ENCODE results near the gene TBX4.

The TBX4 gene

GRCh38 chr17:61412860-61413660 lies 39.2 kb upstream of the TBX4 start:
- DNase-seq (ENCODE audit: low read depth, low spot score), result no peak

DNA sequence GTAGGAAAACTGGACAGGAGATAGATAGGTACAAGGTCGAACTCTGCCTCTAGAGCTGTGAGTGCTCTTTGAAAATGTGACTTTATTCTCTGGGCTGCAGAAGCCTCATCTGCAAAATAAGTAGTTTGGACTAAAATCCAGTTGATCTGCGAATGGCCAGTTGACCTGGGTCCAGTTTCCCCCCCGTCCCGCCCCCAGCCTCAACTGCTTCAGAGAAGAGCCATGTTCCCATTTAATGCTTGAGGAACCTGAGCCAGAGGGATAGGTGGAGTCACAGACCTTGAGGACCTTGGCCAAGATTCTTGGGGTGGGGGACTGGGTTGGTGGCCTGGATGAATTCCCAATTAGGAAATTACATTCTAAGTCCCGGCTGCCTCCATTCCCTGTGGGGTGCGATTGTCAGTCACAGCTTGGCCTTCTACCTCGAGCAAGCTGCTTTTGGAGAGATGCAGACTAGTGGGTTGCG lies 38.5 kb upstream of the TBX4 start:
- DNase-seq (ENCODE audit: low read depth, low spot score), result no peak

DNA sequence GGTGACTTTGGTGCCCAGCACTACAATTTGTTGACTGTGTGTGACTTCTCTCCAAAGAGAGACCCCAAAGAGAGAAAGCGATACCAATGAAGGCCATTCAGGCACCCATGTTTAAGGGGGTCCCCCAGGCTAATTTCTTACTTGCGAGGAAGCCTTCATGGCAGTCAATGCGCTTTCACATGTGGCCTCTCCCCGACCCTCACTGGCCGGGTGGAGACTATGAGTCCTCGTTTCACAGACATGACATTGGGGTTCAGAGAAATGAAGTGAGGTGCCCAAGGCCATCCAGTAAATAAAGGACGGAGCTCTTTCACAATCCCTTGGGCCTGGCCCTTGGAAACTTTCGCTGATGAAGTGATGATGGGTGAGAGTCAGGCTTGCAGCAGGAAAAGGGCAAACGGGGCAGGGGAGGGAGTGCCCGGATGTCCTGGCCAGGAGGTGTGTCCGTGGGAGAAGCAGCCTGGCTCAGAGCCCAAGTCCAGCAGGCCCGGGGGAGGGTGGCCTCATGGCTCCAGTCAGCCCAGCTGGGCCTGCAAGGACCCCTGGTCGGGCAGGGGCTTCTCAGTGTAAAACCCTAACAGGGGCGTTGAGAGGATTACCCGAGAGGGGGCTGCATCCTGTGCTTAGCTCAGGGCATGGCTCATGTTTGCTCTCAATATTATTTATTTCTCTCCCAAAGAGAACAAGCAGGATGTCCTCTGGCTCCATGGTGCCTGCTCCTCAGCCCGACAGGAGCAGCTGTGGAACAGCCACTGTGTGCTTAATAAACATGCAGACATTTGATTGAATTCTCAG lies 37.9 kb upstream of the TBX4 start:
- DNase-seq (ENCODE audit: low read depth, low spot score), result no peak

- DNase-seq (ENCODE audit: low read depth, low spot score), result no peak
Measured at GRCh38 chr17:61414936-61415251, 37.3 kb upstream of the TBX4 start.

DNA sequence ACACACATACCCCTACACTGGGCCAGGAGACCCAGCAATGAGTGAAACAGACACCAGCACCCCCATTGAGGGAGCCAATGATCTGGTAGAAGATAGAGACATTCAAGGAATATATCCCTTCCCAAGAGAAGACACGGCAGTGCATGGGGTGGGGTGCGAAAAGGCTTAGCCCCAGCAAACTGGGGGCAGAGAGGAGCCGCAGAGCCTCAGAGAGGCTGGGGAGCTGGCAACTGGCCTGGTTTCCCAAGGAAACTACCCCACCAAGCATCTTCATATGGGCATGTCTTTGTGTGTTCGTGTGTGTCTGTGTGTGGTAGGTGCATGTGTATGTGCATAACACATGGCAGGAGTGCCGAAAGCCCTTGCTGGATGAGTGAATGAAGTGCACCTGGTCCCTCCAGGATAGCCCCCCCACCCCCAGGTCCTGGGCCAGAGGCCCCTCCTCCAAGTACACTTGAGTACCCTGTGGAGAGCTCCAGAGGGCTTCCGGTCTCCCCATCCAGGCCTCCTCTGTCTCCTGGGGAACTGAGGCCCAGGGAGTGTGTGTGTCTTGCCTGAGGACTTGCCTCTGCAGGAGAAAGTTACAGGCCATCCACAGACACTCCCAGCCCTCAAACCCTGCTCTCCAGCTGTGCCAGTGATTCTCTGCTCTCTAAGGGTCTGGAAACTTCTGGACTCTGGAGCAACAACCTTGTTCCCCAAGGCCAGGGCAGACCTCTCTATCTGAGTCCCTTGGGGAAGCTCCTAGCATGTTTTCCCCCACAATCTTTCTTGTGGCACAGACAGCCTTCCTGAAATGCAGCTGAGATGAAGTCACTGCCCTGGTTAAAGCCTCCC lies 36.6 kb upstream of the TBX4 start:
- DNase-seq (ENCODE audit: low read depth, low spot score), result no peak

DNA sequence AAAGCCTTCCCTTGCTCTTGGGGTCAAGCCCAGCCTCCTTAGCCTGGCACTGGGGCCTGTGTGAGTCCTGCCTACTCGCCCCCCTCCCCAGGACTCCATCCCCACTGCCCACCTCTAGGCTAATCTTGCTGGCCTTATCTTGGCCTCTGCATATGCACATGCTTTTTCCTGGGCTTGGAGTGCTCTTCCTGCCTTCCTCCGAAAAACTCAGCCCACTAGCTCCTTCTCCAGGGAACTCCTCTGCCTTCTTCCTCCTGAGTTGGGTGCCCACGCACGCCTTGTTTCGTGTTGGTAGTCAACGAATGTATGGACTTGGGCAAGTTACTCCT lies 36.0 kb upstream of the TBX4 start:
- DNase-seq (ENCODE audit: low read depth, low spot score), result no peak

- no peak for DNase-seq (ENCODE audit: low read depth, low spot score)
Measured at GRCh38 chr17:61416540-61417363, 35.5 kb upstream of the TBX4 start.

GRCh38 chr17:61418449-61418848 lies 33.8 kb upstream of the TBX4 start:
- no peak for DNase-seq (ENCODE audit: low read depth, low spot score)

- DNase-seq (ENCODE audit: low read depth, low spot score), result no peak
Measured at GRCh38 chr17:61419496-61420046, 32.7 kb upstream of the TBX4 start.

- no peak for DNase-seq (ENCODE audit: low read depth, low spot score)
Measured at GRCh38 chr17:61420052-61420451, 32.2 kb upstream of the TBX4 start.

DNA sequence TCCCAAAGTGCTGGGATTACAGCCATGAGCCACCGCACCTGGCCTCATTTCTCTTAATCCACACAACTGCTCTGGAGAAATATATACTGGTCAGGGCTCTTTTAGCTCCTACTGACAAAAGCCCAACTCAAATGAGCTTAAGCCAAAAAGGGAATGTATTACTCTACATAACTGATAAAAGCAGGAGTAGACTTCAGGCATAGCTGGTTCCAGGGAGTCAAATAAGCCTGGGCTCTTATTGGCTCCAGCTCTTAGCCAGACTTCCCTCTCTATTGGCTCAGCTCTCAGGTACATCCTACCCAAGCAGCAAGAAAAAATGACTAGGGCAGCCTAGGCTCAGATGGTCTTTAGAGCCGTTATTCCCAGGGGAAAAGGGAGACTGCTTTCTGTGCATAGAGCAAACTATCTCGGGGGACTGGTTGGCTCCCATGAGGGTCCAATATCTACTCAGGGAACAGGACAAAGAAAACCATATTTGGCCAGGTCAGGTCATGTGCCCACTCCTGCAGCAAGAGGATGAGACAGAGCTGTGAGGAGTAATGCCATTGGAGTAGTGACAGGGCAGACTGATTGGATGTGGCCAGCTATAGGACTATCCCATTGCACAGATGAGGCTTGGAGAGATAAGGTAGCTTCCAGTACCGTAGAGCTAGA lies 31.4 kb upstream of the TBX4 start:
- no peak for DNase-seq (ENCODE audit: low read depth, low spot score)

DNA sequence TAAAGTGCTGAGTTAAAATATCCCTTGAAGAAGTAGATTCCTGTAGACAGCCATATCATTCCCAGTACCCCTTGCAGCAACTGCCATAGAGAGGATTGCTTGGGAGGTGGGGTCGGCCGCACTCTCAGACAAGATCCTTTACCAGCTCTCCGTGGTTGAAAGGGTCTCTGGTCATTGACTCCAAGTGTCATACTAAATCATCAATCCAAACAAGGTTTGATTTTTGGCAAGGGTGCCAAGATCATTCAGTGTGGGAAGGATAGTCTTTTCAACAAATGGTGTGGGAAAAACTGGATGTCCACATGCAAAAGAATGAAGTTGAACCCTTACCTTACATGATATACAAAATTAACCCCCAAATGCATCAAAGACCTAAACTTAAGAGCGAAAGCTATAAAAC lies 30.8 kb upstream of the TBX4 start:
- no peak for DNase-seq (ENCODE audit: low read depth, low spot score)

GRCh38 chr17:61422116-61422799 lies 30.0 kb upstream of the TBX4 start:
- no peak for DNase-seq (ENCODE audit: low read depth, low spot score)

- no peak for DNase-seq (ENCODE audit: low read depth, low spot score)
Measured at GRCh38 chr17:61422869-61423268, 29.4 kb upstream of the TBX4 start.

GRCh38 chr17:61423967-61424649 lies 28.1 kb upstream of the TBX4 start:
- DNase-seq (ENCODE audit: low read depth, low spot score), result no peak

DNA sequence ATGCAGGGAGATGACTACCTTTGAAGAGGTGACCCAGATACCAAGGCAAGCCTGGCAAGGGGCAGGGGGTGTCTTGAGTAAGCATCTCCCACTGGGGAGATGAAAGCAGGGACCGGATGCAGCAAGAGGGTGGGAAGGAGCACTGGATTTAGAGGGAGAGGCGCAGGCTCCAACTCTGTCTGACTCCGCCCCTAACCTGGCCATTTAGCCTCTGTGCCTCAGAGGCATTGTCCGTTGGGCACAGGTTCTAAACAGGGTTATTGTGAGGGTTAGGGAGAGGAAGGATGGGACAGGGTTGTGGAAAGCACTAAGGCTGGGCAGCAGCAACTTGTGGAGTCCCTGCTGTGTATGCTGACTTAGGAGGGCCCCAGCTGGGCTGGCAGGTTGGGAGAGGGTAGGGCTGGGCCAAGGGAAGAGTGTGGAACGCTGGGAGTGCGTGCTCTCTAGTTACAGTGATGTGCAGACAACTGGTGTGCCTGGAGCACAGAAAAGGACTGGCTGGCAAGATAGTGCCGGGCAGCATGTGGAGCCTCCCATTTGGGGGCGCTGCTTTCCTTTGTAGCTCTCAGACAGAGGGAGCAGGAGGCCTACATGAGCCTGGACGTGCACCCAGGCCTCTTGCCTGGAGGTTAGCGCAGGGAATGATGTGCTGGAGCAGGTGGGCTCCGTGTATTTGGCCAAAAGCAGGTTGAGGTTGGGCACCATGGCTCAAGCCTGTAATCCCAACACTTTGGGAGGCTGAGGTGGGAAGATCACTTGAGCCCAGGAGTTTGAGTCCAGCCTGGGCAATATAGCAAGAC lies 26.3 kb upstream of the TBX4 start:
- no peak for DNase-seq (ENCODE audit: low read depth, low spot score)

- DNase-seq (ENCODE audit: low read depth, low spot score), result no peak
Measured at GRCh38 chr17:61426482-61427304, 25.5 kb upstream of the TBX4 start.

DNA sequence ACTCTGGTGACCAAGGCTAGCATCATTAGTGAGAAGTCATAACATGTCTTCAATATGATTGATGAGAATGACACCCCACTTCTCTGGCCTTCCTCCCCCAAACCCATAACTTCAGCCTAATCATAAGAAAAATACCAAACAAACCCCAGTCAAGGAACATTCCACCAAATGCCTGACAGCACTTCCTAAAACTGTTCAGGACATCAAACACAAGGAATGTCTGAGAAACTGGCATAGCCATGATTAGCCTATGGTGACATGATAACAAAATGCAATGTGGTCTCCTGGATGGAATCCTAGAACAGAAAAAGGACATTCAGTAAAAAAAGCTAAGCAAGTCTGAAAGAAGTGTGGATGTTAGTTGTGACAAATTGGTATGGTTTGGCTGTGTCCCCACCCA lies 24.7 kb upstream of the TBX4 start:
- DNase-seq (ENCODE audit: low read depth, low spot score), result no peak
